EL (cell line): Measurements from ENCODE around the gene PPP2R2C.

ENCODE experiments used
- DNase-seq: peaks from one replicate; pipeline ENCODE4 v3.0.0-alpha.2; 2016

PPP2R2C gene

GRCh38 chr4:6446538-6447451, 25.6 kb downstream of the PPP2R2C start:
- DNase-seq: no peak

GRCh38 chr4:6446130-6446482, 26.3 kb downstream of the PPP2R2C start:
- no peak for DNase-seq

- no peak for DNase-seq
Observed at GRCh38 chr4:6445403-6446129, 26.8 kb downstream of the PPP2R2C start.

- DNase-seq: no peak
Observed at GRCh38 chr4:6444582-6444981, 27.8 kb downstream of the PPP2R2C start.

- no peak for DNase-seq
Observed at GRCh38 chr4:6443035-6444023, 29.1 kb downstream of the PPP2R2C start.

- no peak for DNase-seq
Observed at GRCh38 chr4:6442555-6442954, 29.9 kb downstream of the PPP2R2C start.

- DNase-seq: no peak
Observed at GRCh38 chr4:6441758-6442157, 30.7 kb downstream of the PPP2R2C start.

GRCh38 chr4:6441202-6441582, 31.2 kb downstream of the PPP2R2C start:
- no peak for DNase-seq

- DNase-seq: no peak
Observed at GRCh38 chr4:6440506-6441201, 31.8 kb downstream of the PPP2R2C start.

- DNase-seq: no peak
Observed at GRCh38 chr4:6439120-6439762, 33.2 kb downstream of the PPP2R2C start.

GRCh38 chr4:6437826-6438238, 34.6 kb downstream of the PPP2R2C start:
- DNase-seq: no peak

GRCh38 chr4:6435010-6435409, 37.4 kb downstream of the PPP2R2C start:
- no peak for DNase-seq

GRCh38 chr4:6430927-6431326, 41.5 kb downstream of the PPP2R2C start:
- DNase-seq: no peak

GRCh38 chr4:6427439-6428090, 44.8 kb downstream of the PPP2R2C start:
- DNase-seq: no peak

- no peak for DNase-seq
Observed at GRCh38 chr4:6426571-6427438, 45.6 kb downstream of the PPP2R2C start.

GRCh38 chr4:6425911-6426310, 46.5 kb downstream of the PPP2R2C start:
- DNase-seq: no peak

GRCh38 chr4:6425336-6425735, 47.1 kb downstream of the PPP2R2C start:
- DNase-seq: no peak

- no peak for DNase-seq
Observed at GRCh38 chr4:6424425-6424824, 48.0 kb downstream of the PPP2R2C start.

GRCh38 chr4:6423575-6423974, 48.8 kb downstream of the PPP2R2C start:
- DNase-seq: no peak

- DNase-seq: no peak
Observed at GRCh38 chr4:6422866-6423265, 49.5 kb downstream of the PPP2R2C start.
